ENCODE measurements around the gene LINGO4.
"Not testable (repeated sequence)": the region's sequence is repeated elsewhere in the genome, so short reads cannot be mapped to it uniquely, and the experiment has no call there.

The LINGO4 gene

DNA sequence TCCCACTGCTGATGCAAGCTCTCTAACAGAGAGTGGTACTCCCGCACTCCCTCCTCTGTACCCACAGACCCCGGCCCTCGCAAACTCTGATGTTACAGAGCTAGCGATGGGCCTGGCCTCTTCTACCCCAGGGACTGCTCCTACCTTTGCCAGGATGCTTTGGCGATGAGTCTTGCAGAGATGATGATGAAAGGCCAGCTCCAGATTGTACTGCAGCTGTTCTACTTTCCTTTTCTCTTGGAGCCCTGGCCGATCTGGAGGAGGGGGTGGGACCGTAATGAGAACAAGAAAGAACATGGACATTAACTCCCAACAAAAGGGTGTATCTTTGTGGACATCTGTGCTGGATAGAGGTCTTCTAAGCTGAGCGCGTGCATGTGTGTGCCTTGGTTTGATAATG, 6.0 kb upstream of the LINGO4 start:
- no peak for DNase-seq

DNA sequence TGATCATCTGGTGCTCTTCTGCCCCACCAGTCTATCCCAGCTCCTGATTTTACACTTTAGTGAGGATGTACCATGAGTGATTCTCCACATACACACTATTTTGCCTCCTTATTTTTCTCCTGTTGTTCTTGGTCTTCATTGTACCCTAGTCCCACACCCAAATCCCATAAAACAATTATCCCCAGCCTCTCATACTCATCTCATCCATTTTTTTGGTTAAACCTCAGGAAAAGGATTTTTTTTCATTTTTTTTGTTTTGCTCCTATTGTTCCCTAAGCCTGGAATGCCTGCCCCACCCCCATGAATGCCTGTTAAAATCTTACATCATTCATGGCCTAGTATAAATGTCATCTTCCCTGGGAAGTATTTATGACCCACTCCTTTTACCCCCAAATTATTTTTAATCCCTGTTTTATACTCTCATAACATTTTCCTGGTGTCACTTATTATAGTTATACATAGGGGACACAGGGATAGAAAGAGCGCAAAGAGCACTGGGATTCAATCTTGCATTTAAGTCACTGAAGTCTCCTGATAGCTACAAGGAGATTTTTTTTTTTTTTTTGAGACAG, 4.9 kb upstream of the LINGO4 start:
- DNase-seq, result no peak

DNA sequence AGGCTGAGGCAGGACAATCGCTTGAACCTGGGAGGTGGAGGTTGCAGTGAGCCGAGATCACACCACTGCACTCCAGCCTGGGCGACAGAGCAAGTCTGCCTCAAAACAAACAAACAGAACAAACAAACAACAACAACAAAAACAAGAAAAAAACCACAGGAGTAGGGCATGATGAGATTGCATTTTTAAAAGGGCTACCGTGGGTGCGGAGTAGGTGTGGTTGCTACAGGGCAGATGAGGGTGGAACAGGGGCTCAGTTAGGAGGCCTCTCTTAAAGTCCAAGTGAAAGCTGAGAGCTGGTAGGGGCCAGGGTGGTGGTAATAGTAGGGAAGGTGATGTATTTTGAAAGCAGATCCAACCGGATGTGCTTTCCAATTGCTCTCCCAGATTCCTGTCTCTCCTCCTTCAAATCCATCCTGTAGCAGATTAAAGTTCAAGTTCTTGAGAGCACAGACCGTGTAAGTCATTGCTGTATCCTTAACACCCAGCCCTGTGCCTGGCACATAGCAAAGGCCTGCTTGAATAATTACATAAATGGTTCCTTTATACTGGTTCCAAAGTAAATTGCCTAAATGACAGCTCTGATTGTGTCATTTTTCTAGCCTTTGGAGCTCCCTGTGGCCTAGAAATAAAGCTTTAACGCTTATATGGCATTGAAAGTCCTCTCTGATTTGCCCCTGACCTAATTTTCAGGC, 4.2 kb upstream of the LINGO4 start:
- DNase-seq, result no peak

DNA sequence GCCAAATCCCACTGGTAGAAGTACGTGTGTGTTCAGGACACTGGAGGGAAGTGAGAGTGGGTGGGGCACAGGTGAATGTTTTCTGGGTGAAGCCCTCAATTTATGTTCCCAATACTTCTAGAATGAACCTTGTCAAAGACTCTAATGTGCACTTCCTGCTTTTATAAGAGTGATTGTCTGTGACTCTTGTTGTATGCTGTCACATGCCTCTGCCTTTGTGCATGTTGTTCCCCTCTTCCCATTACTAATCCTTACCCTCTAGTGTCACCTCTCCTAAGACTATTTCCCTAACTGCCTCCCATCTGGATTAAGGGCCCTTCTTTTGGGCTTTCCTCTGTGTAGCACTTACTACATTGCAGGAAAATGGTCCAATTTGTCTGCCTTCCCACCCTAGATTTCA, 2.5 kb upstream of the LINGO4 start:
- DNase-seq, result no peak

DNA sequence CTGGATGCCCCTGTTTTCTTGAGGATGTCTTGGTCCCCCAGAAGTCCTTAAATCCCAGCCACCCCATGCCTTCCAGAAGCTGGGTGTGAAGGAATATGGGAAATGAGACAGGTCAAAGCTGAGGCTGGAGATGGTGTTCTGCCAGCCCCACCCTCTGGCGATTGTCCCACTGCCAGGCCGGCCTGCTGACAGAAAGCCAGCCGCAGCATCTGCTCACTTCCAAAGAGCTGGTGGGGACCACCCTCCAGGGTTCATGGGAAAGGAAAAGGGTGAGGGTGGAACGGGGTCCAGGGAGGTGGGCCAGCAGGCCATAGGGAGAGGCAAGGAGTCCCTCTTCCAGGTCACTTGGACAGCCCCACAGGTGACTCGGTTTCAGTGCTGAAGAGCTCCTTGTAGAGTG, 1.9 kb upstream of the LINGO4 start:
- DNase-seq, result no peak

DNA sequence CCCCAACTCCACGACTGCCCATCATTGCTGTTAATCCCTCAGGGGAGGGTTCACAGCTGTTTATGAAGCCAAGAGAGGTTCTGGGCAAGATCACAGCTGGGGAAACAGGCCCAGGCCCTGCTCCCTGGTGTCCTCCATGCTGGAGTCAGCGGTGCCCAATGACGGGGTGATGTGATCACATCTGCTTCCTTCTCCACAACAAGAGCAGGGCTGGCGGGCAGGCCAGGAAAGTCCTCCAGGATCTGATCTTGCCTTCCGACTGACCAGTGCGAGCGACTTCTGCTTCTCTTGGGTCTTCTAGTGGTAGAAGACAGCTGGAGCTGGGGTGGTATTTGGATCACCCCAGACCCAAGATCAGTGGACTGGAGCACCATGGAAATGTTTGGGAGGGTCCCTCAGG, 951 bp upstream of the LINGO4 start:
- DNase-seq, result no peak

DNA sequence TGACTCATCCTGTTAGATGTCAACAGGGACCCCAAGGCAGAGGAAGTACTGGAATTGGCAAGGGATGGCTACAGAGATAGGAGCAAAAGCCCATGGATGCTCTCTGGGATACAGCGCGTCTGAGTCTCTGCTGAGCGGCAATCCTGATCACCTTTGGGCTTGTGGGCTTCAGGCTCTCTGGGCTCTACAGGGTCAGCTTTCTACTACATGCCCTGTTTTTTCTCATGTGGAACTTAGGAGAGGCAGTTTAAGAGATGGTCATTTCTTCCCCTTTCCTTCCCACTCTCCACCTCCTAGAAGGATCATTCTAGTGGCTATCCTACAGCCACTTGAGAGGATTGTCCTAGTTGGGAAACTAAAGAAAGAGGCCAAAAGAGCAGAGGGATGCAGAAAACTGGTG, 1.3 kb downstream of the LINGO4 start:
- DNase-seq, result no peak

DNA sequence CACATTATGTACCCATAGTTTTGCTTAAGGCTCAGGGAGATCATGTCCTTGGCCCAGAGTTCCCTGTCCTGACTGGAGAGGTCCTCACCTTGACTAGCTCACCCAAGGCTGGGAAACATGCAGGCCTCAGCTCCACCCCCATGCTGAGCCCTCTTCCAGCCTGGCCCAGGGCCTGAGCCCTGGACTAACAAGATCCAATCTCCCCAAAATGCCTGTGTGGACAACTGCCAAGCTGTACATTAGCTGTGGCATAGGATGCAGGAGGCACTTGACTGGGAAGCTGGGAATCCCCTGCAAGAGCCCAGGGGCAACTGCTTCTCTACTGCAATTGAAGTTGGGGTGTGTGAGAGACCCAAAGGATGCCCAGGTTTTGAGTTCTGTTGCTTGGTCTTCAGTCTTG, 2.1 kb downstream of the LINGO4 start:
- no peak for DNase-seq

DNA sequence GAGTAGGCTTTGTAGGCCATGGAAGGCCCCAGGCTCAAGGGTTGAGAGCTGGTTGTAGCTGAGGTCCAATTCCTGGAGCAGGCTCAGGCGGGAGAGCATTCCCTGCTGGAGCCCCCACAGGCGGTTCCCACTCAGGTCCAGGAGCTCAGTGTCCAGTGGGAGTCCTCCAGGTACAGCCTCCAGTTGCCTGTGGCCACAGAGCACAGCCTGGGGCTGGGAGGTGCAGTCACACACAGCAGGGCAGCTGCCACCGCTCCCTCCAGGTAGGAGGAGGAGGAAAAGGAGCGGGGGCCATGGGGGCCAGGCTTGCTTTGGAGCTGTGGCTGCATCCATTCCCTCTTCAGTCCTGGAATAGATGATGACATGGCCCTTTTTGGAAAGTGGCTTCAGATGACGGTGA, 2.8 kb downstream of the LINGO4 start:
- DNase-seq, result no peak

DNA sequence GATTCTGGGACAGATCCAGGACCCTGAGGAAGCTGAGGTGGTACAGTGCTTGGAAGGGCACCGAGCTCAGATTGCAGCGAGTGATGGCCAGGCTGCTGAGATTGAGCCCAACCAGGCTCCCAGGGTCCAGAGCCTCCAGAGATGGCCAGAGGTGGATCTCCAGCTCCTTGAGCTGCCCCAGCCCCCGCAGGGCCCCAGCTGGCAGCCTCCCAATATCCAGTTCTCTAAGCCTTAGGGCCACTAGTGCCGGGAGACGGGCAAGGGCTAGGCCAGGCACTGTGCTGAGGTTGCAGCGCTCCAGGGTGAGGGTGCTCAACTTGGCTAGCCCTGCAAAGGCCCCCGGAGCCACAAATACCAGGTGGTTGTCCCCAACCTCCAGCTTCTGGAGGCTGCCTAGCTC, 3.4 kb downstream of the LINGO4 start:
- DNase-seq, result no peak

DNA sequence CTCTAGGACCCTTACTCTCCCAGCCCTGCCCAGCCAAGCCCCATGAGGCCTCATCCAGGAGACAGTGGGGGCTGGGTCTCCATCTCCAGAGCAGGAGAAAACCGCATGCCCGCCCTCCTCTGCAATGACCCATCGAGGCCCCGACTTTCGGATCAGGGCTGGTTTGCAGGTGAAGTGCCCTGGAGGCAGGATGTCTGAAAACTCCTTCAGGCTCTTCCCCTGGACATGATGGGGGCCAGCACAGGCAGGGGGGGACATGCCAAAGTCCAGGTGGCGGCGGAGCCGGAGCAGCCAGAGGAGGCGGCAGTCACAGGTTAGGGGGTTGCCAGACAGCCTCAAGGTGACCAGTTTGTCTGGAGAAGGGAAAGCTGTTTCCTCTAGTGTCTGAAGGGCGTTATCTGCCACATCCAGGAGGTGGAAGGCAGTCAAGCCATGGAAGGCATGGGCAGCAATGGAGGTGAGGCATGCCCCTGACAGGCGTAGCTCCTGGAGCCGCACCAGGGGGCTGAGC, 3.9 kb downstream of the LINGO4 start:
- no peak for DNase-seq

DNA sequence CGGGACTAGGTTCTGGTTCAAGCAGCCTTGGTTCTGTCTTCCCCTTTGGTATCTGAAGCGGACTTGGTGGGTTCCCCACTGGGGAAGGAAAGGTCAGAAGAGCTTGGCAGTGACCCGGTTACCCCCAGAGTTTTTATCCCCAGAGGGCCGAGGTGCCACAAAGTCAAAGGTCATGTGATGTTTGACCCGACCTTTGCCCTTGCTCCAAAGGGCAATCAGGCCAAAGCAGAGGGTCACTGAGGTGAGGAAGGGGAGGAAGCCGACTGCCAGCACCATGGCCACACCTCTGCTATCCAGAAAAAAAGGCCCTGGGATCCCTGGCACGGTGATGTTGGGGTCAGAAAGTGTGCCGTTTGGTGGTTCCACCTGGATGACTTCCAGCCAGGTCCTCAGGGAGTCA, 4.4 kb downstream of the LINGO4 start:
- no peak for DNase-seq

DNA sequence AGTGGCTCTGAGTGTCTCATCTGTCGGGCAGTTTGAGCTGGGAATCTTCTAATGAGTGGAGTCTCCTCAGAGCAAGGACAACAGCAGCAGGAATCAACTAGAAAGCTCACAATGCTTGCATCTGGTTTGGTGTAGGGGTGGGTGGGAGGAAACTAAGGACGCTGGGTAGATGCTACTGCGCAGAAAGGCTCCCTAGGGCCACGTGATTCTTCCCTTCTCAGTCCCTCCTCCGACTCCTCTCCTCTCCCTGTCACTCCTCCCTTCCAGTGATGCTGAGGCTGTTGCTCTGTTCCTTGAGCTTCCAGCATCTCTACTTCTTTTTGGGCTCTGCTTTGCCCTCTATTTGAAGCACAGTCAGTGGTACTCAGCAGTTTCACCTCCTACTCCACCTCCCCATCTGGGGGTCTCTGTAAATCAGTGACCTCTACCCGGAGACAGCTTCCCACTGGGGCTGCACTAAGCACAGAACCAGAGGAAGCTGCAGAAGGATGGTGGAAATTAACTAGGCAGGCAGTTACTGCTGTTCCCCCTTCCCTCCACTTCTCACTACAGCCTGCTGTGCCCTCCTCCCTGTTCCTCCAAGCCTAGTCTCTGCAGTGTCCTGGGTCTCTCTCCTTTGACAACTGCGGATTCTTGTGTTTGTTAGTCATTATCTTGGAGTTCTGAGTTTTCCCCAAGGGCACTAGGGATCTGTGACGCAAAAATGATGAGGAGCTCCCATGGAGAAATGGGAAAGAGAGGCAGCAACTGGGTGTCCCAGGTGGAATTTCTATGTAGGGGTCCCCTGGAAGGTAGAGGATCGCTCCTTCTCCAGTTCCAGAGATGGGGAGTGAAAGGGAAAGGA, 5.8 kb downstream of the LINGO4 start:
- DNase-seq, result no peak

DNA sequence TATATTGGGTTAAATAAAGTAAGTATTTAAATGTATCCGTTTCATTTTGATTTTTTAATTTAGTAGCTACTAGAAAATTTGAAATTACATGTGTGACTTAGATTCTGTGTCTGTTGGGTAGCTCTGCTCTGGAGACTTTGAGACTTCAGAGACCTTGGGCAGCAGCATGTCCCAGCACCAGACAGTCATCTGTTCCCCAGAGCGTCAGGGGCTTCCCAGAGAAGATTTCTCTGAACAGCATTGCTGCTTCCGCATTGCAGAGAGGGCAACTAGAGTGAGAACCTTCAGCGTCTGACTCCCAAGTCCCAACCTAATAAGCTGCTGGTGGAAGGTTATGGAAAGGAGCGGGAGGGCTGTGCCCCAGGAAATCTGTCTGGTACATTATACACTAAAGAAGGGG, 6.6 kb downstream of the LINGO4 start:
- DNase-seq, result no peak

DNA sequence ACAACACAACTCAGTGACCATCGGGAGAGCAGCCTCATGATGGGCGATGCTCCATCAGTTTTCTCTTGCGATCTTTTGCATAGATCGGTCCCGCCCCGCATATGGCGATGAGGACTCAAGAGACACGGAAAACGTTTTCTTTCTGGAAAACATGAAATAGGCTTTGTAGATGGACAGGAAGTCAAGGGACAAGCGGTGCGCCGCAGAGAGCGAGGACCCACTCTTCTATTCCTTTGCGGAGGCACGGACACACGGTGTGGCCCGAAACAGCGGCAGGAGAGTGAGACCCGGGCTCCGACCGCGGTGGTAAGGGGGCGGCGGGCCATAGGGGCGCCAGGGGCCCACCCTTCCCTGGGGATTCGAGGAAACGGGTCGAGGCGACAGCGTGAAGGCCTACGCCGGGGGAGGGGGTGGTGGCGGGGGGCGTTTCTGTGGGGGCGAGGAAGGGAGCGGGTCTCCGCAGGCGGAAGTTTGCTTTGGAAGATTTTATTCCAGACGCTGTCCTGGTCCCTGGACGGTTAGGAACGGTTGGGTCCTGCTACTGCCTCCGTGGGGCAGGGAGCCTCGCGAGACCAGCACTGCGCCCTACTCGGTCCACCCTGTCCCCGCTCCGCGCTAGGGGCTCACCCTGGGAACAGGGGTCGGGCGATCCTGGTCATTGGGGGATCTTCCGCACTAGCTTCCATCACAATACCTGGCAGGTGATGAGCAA, 14.1 kb downstream of the LINGO4 start:
- DNase-seq, result peak; percentile 26

DNA sequence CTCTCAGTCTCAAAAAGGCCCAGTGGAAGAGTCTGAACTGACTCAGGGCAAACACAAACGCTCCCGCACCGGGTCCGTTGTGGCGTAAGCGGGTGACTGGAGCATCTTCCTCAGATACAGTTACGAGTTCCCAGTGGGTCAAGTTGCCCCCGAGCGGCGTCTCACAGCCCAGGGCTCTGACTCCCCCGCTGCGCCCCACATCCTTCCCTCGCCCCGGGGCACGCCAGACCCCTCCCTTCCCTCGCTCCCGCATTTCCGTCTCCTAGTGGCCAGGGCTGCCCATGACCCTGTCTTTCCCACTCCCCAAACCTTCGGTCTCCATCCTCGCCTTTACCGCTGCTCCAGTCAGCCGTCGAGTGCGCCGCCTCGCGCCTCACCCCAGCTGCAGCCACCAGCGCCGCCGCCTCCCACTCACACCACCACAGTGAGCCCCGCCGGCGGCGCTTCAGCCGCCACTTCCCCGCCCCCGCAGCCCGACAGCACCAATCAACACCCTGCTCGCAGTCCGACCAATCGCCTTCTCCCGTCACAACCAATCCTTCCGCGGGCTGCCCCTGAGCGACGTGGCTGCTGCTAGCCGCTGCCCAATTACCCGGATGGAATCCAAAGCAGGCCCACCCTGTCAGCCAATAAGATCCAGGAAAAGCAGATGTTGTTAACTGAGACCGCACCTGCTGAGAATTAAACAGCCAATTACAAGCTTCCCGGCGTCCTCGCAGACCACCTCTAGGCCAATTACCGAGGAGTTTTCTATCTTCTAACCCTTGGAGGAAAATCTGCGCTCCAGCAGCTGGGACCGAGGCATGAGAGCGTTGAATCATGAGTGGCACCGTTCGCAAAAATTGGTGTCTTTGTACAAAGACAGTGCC, 14.9 kb downstream of the LINGO4 start, which contains the start of gene TDRKH:
TSS of gene TDRKH (minus strand) at position 430 of the 869 bp plus-strand sequence. CDS start 7,478 bp downstream, outside the sequence.
- DNase-seq, result peak; percentile 100

DNA sequence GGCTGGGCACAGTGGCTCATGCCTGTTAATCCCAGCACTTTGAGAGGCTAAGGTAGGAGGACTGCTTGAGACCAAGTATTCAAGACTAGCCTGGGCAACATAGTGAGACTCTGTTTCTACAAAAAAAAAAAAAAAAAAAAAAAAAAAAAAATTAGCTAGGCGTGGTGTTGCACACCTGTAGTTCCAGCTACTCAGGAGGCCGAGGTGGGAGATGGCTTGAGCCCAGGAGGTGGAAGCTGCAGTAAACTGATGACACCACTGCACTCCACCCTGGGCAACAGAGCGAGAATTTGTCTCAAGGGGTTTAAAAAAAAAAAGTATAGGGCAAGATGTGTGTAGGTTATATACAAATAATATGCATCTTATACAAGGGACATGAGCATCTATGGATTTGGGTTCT, 17.5 kb downstream of the LINGO4 start:
- no peak for DNase-seq

DNA sequence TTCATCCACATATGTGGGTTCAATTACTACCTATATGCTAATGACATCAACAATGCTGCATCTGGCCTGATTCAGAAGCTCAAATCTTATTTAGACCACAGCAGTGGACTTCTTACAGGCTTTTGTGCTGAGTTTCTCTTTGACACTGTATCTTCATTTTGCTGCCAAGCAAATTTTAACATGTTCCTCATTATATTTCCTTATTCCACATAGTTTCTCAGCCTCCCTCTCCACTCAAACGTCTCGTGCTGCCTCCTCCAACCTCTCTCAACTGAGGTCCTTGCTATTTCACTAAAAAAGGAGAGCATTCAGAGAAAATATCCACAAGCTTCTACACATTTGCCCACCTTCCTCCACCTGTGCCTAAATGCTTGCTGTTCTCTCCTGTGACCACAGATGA, 21.4 kb downstream of the LINGO4 start:
- no peak for DNase-seq

DNA sequence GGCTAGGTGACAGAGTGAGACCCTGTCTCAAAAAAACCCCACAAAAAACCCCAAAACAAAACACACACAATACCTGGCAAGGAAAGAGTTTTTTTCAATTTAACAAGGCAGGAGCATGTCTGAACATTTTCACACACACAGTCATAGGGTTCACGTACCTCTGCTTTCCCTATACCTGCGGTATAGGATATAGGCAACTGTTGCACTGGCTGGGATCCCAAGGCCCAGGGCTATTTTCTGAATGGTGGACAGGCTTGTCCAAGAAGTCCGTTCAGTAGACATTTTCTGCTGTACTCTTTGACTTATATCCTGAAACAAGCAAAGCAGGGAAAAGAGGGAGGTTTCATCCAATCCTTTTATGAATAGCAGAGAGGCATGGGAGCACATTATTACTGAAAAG, 22.5 kb downstream of the LINGO4 start:
- DNase-seq, result no peak

DNA sequence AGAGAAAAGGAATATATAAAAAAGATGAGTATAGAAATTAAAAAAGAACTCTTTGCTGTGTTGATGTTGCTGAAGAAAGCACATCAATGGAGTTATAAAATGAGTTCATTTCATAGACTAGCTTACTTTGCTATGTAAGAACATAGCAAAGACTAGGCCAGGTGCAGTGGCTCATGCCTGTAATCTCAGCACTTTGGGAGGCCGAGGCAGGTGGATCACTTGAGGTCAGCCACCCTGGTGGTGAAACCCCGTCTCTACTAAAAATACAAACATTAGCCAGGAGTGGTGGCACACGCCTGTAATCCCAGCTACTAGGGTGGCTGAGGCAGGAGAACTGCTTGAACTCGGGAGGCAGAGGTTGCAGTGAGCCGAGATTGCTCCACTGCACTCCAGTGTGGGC, 23.2 kb downstream of the LINGO4 start:
- not testable (repeated sequence) for DNase-seq

DNA sequence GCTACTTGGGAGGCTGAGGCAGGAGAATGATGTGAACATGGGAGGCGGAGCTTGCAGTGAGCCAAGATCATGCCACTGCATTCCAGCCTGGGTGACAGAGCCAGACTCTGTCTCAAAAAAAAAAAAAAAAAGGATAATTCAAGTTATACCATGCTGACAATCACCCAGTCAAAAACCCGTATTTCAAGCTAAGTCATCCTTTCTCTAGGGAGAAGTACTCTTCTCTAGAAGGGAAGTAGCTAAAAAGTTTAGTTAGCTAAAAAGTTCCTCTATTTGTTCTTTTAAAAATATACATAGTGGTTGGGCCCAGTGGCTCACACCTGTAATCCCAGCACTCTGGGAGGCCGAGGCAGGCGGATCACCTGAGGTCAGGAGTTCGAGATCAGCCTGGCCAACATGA, 24.5 kb downstream of the LINGO4 start:
- DNase-seq, result not testable (repeated sequence)

DNA sequence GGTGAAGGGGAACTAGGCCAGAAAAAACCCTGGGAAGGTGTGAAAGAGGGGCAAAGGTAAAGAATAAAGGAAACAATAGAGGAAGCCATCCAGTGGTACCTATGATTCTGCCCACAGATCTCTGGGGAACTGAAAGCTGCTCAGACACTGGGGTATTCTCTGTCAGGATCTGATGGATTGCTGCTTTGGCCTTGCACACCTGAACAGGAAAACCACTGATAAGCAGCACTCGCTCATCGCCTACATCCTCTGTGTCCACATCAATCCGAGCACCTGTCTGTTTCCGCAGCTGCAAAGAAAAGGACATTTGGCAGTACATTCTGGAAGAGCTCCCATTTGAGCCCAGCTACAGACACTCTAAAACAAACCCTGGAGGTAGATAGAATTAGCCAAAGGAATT, 25.4 kb downstream of the LINGO4 start:
- DNase-seq, result no peak

Data from NCI-H1105 treated with DMSO at 0.1 percent for 48 hours (cell line).